Transverse colon (tissue), 4 donors: ENCODE measurements around the gene CMTR2.

Experiments used
- EP300 ChIP-seq: sonication (generic); formaldehyde crosslinking; IDR thresholded peaks from one replicate; pipeline ENCODE4 v1.6.1; 2017; ENCODE audit warnings: antibody characterized with exemption, low read depth
- POLR2A ChIP-seq: fragments of 450-650 bp; IDR thresholded peaks from one replicate; pipeline ENCODE4 v1.6.1; 2016; ENCODE audit warnings: antibody characterized with exemption, mild to moderate bottlenecking, moderate library complexity
- POLR2AphosphoS5 ChIP-seq, 3 donors: sonication (generic); formaldehyde crosslinking; IDR thresholded peaks; one replicate each; pipeline ENCODE4 v1.6.1; 2016; ENCODE audit warnings: antibody characterized with exemption in 3 of 3
- TF ChIP-seq, protein P1 (sequence below), 5 experiments: fragments of 200-600 bp in 3 of 5; fragments of 450-650 bp in 2 of 5; sonication (generic) in 3 of 5; IDR thresholded peaks; 1 replicate in 2 of 5; 2 replicates in 3 of 5; pipeline ENCODE4 v1.5.1; 2016 to 2017; ENCODE audit warnings: antibody characterized with exemption in 5 of 5, inconsistent platforms in 3 of 5, mild to moderate bottlenecking in 2 of 5, moderate library complexity in 1 of 5

DNA sequence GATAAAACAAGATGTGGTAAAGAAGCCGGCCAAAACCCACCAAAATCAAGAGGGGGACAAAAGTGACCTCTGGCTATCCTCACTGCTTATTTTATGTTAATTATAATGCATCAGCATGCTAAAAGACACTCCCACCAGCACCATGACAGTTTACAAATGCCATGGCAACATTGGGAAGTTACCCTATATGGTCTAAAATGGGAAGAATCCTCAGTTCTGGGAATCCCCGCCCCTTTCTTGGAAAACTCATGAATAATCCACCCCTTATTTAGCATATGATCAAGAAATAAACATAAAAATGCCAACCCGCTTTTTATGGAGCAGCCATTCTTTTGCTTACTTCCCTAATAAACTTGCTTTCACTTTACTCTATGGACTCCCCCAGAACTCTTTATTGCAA lies 25.6 kb downstream of the CMTR2 start:
- TF ChIP-seq, protein P1, sequence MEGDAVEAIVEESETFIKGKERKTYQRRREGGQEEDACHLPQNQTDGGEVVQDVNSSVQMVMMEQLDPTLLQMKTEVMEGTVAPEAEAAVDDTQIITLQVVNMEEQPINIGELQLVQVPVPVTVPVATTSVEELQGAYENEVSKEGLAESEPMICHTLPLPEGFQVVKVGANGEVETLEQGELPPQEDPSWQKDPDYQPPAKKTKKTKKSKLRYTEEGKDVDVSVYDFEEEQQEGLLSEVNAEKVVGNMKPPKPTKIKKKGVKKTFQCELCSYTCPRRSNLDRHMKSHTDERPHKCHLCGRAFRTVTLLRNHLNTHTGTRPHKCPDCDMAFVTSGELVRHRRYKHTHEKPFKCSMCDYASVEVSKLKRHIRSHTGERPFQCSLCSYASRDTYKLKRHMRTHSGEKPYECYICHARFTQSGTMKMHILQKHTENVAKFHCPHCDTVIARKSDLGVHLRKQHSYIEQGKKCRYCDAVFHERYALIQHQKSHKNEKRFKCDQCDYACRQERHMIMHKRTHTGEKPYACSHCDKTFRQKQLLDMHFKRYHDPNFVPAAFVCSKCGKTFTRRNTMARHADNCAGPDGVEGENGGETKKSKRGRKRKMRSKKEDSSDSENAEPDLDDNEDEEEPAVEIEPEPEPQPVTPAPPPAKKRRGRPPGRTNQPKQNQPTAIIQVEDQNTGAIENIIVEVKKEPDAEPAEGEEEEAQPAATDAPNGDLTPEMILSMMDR (IDR thresholded peaks at IDR 0.05), result no peak
- TF ChIP-seq EP300 (no peak), POLR2A (no peak), POLR2AphosphoS5 (IDR thresholded peaks at IDR 0.05) (no peak)
